Uterus (tissue), 2 donors: ENCODE measurements around the gene SDCCAG8.
A peak's percentile ranks its signal among the peaks of the same experiment; 100 is the strongest.

Source experiments
- CTCF ChIP-seq, 4 experiments: fragments of 200-600 bp in 2 of 4; fragments of 450-650 bp in 2 of 4; sonication (generic) in 2 of 4; IDR thresholded peaks; one replicate each; pipeline ENCODE4 v1.5.1; 2016 to 2019; ENCODE audit warnings: antibody characterized with exemption in 4 of 4, mild to moderate bottlenecking in 2 of 4, moderate library complexity in 1 of 4
- POLR2A ChIP-seq, 2 donors: fragments of 450-650 bp; IDR thresholded peaks; one replicate each; pipeline ENCODE4 v1.6.1; 2016; ENCODE audit warnings: antibody characterized with exemption in 2 of 2, mild to moderate bottlenecking in 1 of 2, moderate library complexity in 1 of 2

GRCh38 chr1:243343970-243344937 is 88.4 kb downstream of the SDCCAG8 start:
- TF ChIP-seq POLR2A (IDR thresholded peaks at IDR 0.05) (no peak), CTCF (IDR thresholded peaks at IDR 0.05) (peak; percentile 68 to 76 (median 70))
